HEK293T (cell line): ENCODE measurements around the gene NKD2.

Experiments used
- BHLHE40 ChIP-seq: fragments of 450-650 bp; IDR thresholded peaks from 2 replicates; pipeline ENCODE4 v1.6.1; 2016; ENCODE audit warnings: mild to moderate bottlenecking, moderate library complexity, borderline replicate concordance
- FOXA1 ChIP-seq: fragments of 450-650 bp; IDR thresholded peaks from 2 replicates; pipeline ENCODE4 v1.6.1; 2016; ENCODE audit warnings: mild to moderate bottlenecking
- FOXM1 ChIP-seq: fragments of 450-650 bp; IDR thresholded peaks from 2 replicates; pipeline ENCODE4 v1.6.1; 2017; ENCODE audit warnings: mild to moderate bottlenecking, borderline replicate concordance
- LEF1 ChIP-seq: fragments of 450-650 bp; IDR thresholded peaks from 2 replicates; pipeline ENCODE4 v1.6.1; 2017; ENCODE audit warnings: mild to moderate bottlenecking, borderline replicate concordance
- SUZ12 ChIP-seq: fragments of 450-650 bp; IDR thresholded peaks from 2 replicates; pipeline ENCODE4 v1.6.1; 2016; ENCODE audit warnings: mild to moderate bottlenecking

- TF ChIP-seq SUZ12 (no peak), BHLHE40 (no peak), LEF1 (no peak), FOXM1 (no peak), FOXA1 (no peak)
These were observed 7.9 kb downstream of the NKD2 start for GRCh38 chr5:1016476-1016875.
